Right renal cortex interstitium (tissue), 3 donors: ENCODE measurements around the gene MEF2C. TPM values are rescaled to one million over a fixed set of nuclear protein-coding genes. Genes with fewer than 3 reads are reported as not detected.

ENCODE experiments used
- DNase-seq, 3 donors: peaks; one replicate each; pipeline ENCODE4 v3.0.0-alpha.2; 2013; ENCODE audit warnings: low read depth in 3 of 3, low spot score in 2 of 3
- polyA plus RNA-seq, 3 donors: library from polyadenylated mRNA; unstranded; fragments of 120-200 nt; gene quantifications; one replicate each; pipeline ENCODE4 v1.2.1, GENCODE V29; 2013; ENCODE audit not compliant: insufficient read length in 3 of 3

MEF2C gene
- polyA plus RNA-seq, 3 donors, result 46.0 to 53.9 (median 46.4) TPM

- no peak for DNase-seq
Observed at GRCh38 chr5:88693071-88693932, 189.7 kb downstream of the MEF2C start.

GRCh38 chr5:88691945-88692868 is 190.8 kb downstream of the MEF2C start:
- DNase-seq, result no peak

DNA sequence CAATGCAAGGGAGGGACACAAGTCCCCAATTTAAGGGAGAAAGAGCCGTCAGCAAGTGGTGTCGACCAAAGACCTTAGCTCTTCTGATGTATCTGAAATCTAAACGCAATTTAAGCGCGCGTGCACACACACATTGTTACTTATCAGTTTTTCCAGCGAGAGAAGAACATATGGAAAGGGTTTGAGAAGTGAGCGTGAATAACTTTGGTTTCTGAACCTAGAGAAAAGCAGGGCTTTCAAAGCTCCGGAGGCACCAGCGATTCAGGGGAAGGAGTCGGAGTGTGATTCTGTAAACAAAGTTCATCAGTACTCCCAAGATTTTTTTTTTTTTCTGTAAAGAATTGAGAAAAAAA is 191.8 kb downstream of the MEF2C start:
- no peak for DNase-seq

GRCh38 chr5:88690409-88691229 is 192.4 kb downstream of the MEF2C start:
- DNase-seq, result no peak

GRCh38 chr5:88689668-88690408 is 193.1 kb downstream of the MEF2C start:
- no peak for DNase-seq

DNA sequence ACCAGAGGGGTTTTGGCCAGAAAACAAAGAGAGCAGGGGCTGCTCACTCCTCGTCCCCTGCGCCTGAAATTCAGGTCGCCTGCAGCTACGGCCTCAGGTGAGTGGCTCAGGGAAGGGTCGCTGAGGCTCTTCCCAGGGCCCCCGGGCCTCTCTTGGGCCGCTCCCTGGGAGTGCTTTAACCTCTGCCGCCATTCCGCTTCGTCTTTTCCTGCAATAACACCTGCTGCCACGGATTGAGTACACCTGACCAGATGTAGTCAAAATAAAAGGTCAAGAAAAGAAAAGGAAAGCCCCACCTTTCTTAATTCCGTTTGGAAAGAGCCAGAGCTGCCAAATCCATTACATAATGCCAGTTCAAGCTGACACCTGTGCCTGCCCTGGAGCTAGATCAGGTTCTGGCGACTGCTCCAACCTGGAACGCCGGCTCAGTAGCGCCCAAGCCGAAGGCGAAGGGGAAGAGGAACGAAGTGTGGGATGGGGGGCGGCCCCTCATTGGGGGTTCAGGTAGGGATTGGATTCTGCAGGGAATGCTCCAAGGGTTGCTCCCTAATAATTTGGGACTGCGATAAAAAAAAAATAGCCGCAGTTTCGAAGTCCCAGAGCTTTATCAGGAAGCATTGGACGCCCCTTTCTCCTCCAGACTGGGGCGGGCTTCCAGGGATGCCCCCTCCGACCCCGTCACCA is 193.9 kb downstream of the MEF2C start:
- DNase-seq, result no peak

GRCh38 chr5:88688156-88688983 is 194.6 kb downstream of the MEF2C start:
- DNase-seq, result no peak

DNA sequence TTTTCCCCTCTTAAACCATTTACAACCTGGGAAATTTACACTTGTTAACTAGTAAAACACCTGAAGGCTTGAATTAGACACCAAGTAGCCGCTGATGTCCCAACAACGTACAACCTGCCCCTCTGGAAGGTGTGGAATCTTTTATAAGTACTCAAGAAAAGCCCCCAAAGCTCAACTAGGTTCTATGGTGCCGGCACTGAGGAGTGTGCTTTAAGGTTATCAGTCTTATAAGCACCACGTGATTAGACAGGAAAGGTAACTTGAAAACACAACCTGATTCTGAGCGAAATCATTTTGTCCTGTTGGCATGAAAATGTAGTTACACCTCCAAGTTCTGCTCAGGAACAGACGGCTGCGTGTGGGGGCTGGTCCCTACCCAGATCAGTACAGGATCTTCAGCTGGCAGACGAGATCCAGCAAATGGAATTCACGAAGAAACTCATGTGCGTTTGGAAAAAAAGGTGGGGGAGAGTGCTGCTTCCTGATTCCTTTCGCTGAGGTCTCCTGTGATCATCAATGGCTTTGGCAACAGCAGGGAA is 195.5 kb downstream of the MEF2C start:
- no peak for DNase-seq

GRCh38 chr5:88686726-88687125 is 196.3 kb downstream of the MEF2C start:
- DNase-seq, result no peak

- DNase-seq, result no peak
Observed at GRCh38 chr5:88685591-88686541, 197.1 kb downstream of the MEF2C start.

DNA sequence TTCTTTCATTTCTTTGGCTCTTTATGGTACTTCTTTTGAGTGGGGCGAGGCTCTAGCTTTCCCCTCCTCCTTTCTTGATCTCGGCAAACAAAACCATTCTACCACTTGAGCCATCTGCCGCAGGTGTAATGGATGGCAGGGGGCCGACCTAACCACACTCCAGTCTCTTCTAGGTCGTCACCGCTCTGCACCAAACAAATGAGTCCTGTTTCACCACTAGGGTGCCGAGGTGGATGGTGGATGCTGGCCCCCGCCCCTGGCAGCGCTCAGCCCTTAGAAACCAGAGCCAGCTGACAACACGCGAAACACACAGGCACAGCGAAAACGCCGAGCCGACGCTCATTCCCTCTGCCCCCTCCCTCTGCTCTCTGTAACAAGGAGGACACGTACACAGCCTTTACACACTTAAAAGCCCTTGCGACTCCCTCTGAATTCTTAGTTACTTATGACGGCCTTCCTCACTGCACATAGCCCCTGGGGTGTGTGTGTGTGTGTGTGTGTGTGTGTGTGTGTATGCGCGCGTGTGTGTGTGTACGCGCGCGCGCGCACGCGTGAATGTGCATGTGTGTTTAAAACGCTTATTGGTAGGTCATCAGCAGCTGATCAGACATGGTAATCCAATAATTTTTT is 199.4 kb downstream of the MEF2C start:
- DNase-seq, result no peak

DNA sequence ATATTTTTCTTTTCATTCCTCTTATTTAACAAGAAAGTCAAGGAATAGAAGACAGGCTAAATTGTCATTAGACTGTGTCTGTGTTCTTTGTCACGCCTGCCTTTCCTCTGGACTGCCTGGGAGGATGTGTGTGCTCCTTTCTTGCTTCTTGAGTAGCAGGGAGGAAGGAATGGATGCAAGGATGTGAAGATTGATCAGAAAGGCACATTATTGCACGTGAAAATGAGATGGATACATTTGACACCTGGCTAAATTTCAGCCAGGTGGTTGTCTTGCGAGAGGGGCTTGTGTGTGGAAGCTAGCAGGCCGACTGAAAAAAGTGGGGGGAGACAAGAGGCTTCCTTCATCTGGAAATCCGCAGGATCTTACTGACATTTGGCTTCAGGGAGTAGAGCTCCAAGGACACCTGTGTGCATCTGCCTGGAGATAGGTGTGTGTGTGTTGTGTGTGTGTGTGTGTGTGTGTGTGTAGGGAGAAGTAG is 200.1 kb downstream of the MEF2C start:
- DNase-seq, result no peak

GRCh38 chr5:88682131-88682530 is 200.9 kb downstream of the MEF2C start:
- no peak for DNase-seq

GRCh38 chr5:88681211-88681803 is 201.7 kb downstream of the MEF2C start:
- no peak for DNase-seq

DNA sequence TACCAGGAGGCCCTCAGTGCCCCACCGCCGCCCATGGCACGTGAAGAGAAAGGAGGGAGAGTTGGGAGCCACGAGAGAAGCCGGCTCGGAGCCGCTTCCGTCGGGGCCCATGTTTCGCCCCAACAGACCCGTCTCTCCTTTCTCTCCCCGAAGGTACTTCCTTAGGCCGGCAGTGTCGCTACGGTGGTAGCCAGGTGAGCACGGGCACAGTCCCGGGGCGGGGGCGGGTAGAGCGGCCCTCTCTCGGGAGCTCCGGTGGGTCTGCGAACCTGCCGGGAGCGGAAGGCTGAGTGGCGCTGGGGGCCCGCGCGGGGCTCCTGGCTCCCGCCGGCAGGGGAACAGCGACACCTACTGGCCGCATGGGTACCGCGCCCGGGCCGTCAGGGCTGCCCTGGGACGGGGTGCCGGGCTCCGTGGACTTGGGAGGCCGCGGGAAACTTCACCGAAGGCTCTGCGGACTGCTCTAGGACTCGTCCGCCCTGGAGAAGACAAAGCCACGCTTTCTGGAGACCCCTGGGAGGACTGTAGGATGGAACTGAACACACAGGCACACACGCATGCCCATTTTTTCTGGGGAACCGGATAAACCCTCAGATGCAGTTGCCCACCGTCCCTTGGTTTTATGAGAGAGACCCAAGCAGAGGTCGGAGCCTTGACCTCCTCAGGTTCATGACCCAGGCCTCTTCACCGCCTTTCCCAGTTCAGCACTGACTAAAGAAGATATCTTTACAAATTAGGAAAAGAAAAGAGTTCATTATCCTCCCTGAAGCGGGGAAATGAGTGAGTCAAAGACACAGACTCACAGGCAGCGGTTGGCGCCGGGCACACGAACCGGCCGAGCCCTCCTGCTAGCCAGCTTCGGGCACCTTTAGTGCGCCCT is 202.5 kb downstream of the MEF2C start:
- no peak for DNase-seq
